AG04449 (cell line): Measurements from ENCODE around the gene ATP5F1E.

Experiments
- CTCF ChIA-PET: fragments of 350-600 bp; formaldehyde crosslinking; extraction: SDS; loops from one replicate; lab custom pipeline; 2021; ENCODE audit warnings: antibody characterized with exemption; lab: Yijun Ruan, JAX
- POLR2A ChIA-PET: fragments of 400-600, 350-600 bp; formaldehyde crosslinking; extraction: SDS; loops from one replicate; lab custom pipeline; 2020; ENCODE audit warnings: antibody characterized with exemption, inconsistent platforms; lab: Yijun Ruan, JAX
- DNase-seq: peaks from one replicate; pipeline ENCODE4 v3.0.0-alpha.2; 2010; ENCODE audit warnings: low read depth, low spot score
- H3K4me3 ChIP-seq: 2 replicates; pipeline ENCODE4 v1.5.1; 2011; ENCODE audit warnings: low read depth, mild to moderate bottlenecking, control low read depth, low read length
- CTCF ChIP-seq: IDR thresholded peaks from one replicate; pipeline ENCODE4 v1.5.1; 2011; ENCODE audit warnings: mild to moderate bottlenecking, moderate library complexity, low read length, control low read depth, inconsistent platforms; ENCODE audit not compliant: insufficient read depth; ENCODE audit errors: missing control alignments

ATP5F1E gene

DNA sequence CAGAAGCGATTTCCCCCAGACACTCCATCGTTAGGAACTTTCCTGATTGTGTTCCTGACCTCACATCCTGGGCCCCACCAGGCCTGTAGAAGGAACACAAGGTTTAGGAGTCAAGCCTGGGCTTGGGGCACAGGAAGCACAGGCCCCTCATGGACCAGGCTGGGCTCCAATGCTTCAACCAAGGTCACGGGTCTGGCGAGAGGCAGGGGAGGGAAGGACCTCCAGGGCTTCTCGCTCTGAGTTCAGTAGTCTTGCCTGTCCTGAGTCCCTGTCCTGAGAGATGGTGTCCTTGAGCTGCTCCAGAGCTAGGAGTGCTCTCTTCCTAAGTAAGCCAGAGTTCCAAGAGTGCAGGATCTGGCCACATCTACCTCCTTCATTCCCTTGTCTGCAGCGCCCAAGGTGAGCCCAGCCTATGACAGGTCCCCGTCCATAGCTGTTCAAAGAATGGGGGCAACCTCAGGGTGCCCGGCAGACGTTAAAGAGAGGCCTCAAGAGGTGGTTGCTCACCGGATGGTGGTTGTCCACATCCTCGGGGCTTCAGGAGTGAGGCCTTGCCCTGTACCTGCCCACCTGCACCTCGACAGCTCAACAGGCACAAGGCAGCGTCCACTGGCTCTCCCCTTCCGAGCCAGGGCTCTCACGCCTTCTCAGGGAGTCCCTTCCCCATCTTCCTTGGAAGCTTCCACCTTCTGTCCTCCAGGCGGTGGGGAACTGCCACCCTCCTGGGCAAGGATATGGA is 14.5 kb downstream of the ATP5F1E start:
- POLR2A ChIA-PET = interaction anchor here (0.6 to 2.1 kb wide), 2 partner anchors 14 kb away, joined by 3 to 9 read pairs; partner anchors contain the start of gene ATP5F1E
- no peak for DNase-seq
- no peak for TF ChIP-seq CTCF
- CTCF ChIA-PET = interaction anchor here (1.4 to 3.2 kb wide), 3 partner anchors 8 to 14 kb away, joined by 4 to 8 read pairs (median 5); partner anchors contain the start of gene ATP5F1E
- H3K4me3 ChIP-seq = no peak overlapping the region

- no peak for DNase-seq
- no peak overlapping the region for H3K4me3 ChIP-seq
- POLR2A ChIA-PET = interaction anchor here (0.6 kb wide), 1 partner anchor 15 kb away, joined by 3 read pairs; no protein-coding TSS in a partner anchor
- TF ChIP-seq CTCF = no peak
- CTCF ChIA-PET = interaction anchor here (1.2 to 3.2 kb wide), 3 partner anchors 11 to 150 kb away, joined by 3 to 8 read pairs (median 5); partner anchors contain the start of gene ATP5F1E
Observed at GRCh38 chr20:59016795-59017492, 15.2 kb downstream of the ATP5F1E start.

DNA sequence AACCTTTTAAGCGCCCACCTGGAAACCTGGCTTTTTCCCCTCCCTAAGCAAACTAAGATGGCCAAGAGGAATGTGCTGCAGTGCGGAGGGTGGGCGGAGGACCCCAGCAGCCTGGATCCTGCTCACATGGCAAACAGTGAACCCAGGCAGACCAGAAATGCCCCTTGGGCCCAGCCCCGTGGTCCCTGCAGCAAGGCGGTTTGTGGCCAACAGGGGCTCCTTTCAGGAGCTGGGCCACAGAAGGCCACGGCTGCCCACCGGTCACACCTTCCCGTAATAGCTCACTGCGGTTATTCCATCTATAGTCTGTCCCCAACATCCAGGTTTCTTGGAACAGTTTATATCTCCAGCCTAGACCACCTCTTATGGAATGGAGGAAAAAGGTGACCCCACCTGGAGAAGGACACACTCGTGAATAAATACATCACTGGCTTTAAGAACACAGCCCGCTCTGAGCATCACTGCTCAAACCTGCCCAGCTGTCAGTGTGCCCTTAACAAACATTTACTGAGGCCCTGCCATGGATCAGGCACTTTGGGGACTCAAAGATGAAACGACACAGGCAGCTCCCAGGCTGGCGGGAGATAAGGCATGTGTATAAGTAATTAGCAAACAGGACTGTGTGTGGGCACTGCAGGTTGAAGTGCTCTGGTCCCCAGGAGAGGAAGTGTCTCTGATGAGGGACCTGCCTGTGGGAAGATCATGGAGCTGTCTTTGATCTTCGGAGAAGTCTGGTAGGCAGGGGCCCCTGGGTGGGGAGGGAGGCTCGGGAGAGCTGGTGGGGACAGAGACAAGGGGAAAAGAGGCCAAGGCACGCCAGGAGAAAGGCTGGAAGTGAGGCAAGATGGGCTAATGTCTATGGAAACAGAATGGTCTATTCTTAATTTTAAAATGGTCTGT is 16.1 kb downstream of the ATP5F1E start:
- DNase-seq = no peak
- ChIA-PET POLR2A (interaction anchor here (0.9 kb wide), 1 partner anchor 16 kb away, joined by 4 read pairs; the partner anchor contains the start of gene ATP5F1E), CTCF (interaction anchor here (1.0 to 3.2 kb wide), 3 partner anchors 12 to 149 kb away, joined by 3 to 8 read pairs (median 3); partner anchors contain the start of gene ATP5F1E)
- TF ChIP-seq CTCF = no peak
- H3K4me3 ChIP-seq = no peak overlapping the region

GRCh38 chr20:59015411-59015810 is 16.7 kb downstream of the ATP5F1E start:
- no peak for TF ChIP-seq CTCF
- ChIA-PET POLR2A (interaction anchor here (0.9 kb wide), 1 partner anchor 17 kb away, joined by 4 read pairs; the partner anchor contains the start of gene ATP5F1E), CTCF (interaction anchor here (1.0 to 3.2 kb wide), 2 partner anchors 13 to 17 kb away, joined by 3 to 8 read pairs; partner anchors contain the start of gene ATP5F1E)
- no peak for DNase-seq
- no peak overlapping the region for H3K4me3 ChIP-seq

DNA sequence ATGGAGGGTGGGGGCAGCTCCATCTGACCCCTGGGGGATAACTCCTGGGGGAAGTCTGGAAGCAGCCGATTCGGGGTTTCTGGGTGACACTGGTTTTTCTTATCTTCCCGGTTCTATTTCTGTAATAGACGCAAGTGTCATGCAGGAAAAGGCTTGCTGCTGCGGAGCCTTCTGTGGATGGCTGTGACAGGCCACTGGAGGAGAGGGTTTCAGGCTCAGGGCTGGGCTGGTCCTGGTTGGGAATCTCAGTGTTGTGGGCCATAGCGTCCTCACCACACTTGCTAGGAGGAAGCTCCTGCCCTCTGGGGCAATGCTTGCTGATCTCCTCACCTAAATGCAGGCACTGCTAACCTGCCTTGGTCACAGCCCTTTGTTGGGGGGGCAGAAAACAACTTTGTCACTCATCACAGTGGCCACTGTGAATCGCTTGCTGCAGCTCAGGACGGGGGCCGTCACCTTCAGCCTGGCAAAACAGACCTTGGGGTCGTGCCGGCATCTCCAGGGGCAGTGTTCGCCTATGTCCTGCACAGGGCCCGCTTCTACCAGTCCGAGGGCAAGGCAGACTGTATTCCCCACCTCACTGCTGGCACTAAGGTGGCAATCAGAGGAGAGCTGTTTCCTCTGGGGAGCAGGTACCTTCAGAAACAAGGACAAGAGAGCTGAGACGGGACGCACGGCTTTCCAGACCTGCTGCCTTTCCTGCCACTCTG is 17.3 kb downstream of the ATP5F1E start:
- POLR2A ChIA-PET = interaction anchor here (0.9 to 2.0 kb wide), 2 partner anchors 17 kb away, joined by 4 to 10 read pairs; partner anchors contain the start of gene ATP5F1E
- CTCF ChIA-PET = interaction anchor here (3.2 kb wide), 1 partner anchor 13 kb away, joined by 8 read pairs; no protein-coding TSS in a partner anchor
- H3K4me3 ChIP-seq = no peak overlapping the region
- no peak for TF ChIP-seq CTCF
- no peak for DNase-seq
